GM12801 (cell line): Measurements from ENCODE around the gene NCEH1.

Experiments
- TF ChIP-seq, protein P1 (sequence below): IDR thresholded peaks from one replicate; pipeline ENCODE4 v1.5.1; 2011; ENCODE audit warnings: control low read depth; ENCODE audit not compliant: insufficient read length; ENCODE audit errors: extremely low read depth

NCEH1 gene

GRCh38 chr3:172646439-172647015, 64.3 kb downstream of the NCEH1 start:
- TF ChIP-seq, protein P1, sequence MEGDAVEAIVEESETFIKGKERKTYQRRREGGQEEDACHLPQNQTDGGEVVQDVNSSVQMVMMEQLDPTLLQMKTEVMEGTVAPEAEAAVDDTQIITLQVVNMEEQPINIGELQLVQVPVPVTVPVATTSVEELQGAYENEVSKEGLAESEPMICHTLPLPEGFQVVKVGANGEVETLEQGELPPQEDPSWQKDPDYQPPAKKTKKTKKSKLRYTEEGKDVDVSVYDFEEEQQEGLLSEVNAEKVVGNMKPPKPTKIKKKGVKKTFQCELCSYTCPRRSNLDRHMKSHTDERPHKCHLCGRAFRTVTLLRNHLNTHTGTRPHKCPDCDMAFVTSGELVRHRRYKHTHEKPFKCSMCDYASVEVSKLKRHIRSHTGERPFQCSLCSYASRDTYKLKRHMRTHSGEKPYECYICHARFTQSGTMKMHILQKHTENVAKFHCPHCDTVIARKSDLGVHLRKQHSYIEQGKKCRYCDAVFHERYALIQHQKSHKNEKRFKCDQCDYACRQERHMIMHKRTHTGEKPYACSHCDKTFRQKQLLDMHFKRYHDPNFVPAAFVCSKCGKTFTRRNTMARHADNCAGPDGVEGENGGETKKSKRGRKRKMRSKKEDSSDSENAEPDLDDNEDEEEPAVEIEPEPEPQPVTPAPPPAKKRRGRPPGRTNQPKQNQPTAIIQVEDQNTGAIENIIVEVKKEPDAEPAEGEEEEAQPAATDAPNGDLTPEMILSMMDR, result no peak

DNA sequence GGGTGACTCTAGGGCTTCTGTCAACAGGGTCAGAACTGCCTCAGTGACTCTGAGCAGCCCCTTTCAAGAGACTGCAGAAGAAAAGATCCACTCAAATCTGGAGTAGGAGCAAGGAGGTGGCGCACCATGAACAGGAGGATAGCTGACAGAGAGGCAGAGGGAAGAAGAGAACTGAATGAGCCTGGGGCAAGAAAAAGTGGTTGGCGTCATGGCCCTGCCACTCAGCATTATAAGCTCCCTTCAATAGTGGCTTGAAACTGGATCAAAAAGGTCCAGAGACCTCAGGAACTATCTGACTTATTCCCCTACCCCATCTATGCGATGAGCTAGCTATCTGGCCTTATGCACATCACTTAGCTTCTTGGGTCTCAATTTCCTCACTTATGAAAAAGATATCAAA, 66.6 kb downstream of the NCEH1 start:
- TF ChIP-seq, protein P1, result no peak

- TF ChIP-seq, protein P1, result no peak
These were observed 67.2 kb downstream of the NCEH1 start for GRCh38 chr3:172643506-172644179.

- TF ChIP-seq, protein P1, result no peak
These were observed 69.6 kb downstream of the NCEH1 start for GRCh38 chr3:172641291-172641690.

GRCh38 chr3:172640751-172641150, 70.1 kb downstream of the NCEH1 start:
- TF ChIP-seq, protein P1, result no peak

GRCh38 chr3:172635588-172635987, 75.3 kb downstream of the NCEH1 start:
- TF ChIP-seq, protein P1, result no peak

GRCh38 chr3:172634948-172635347, 75.9 kb downstream of the NCEH1 start:
- TF ChIP-seq, protein P1, result no peak
